Measurements from ENCODE around the gene FAM53A.

The FAM53A gene

GRCh38 chr4:1623821-1624518, 60.1 kb downstream of the FAM53A start:
- no peak for DNase-seq (ENCODE audit: low spot score)

- DNase-seq (ENCODE audit: low spot score), result no peak
Observed at GRCh38 chr4:1623400-1623799, 60.7 kb downstream of the FAM53A start.

GRCh38 chr4:1622956-1623355, 61.2 kb downstream of the FAM53A start:
- no peak for DNase-seq (ENCODE audit: low spot score)

GRCh38 chr4:1622238-1622637, 61.9 kb downstream of the FAM53A start:
- DNase-seq (ENCODE audit: low spot score), result no peak

GRCh38 chr4:1621526-1621925, 62.6 kb downstream of the FAM53A start:
- DNase-seq (ENCODE audit: low spot score), result no peak

- no peak for DNase-seq (ENCODE audit: low spot score)
Observed at GRCh38 chr4:1619151-1619672, 64.9 kb downstream of the FAM53A start.

- no peak for DNase-seq (ENCODE audit: low spot score)
Observed at GRCh38 chr4:1618438-1618837, 65.7 kb downstream of the FAM53A start.

- DNase-seq (ENCODE audit: low spot score), result no peak
Observed at GRCh38 chr4:1616557-1616930, 67.6 kb downstream of the FAM53A start.

GRCh38 chr4:1615786-1616556, 68.1 kb downstream of the FAM53A start:
- DNase-seq (ENCODE audit: low spot score), result no peak

GRCh38 chr4:1614854-1615595, 69.1 kb downstream of the FAM53A start:
- DNase-seq (ENCODE audit: low spot score), result no peak

- DNase-seq (ENCODE audit: low spot score), result no peak
Observed at GRCh38 chr4:1614502-1614853, 69.6 kb downstream of the FAM53A start.

- DNase-seq (ENCODE audit: low spot score), result no peak
Observed at GRCh38 chr4:1614049-1614448, 70.1 kb downstream of the FAM53A start.

- DNase-seq (ENCODE audit: low spot score), result no peak
Observed at GRCh38 chr4:1613099-1613495, 71.0 kb downstream of the FAM53A start.

GRCh38 chr4:1612278-1613098, 71.6 kb downstream of the FAM53A start:
- DNase-seq (ENCODE audit: low spot score), result no peak

- DNase-seq (ENCODE audit: low spot score), result no peak
Observed at GRCh38 chr4:1611501-1611870, 72.6 kb downstream of the FAM53A start.

- no peak for DNase-seq (ENCODE audit: low spot score)
Observed at GRCh38 chr4:1610791-1611500, 73.2 kb downstream of the FAM53A start.

GRCh38 chr4:1609901-1610790, 74.0 kb downstream of the FAM53A start:
- no peak for DNase-seq (ENCODE audit: low spot score)

GRCh38 chr4:1608821-1609500, 75.2 kb downstream of the FAM53A start:
- no peak for DNase-seq (ENCODE audit: low spot score)

- DNase-seq (ENCODE audit: low spot score), result no peak
Observed at GRCh38 chr4:1608196-1608820, 75.8 kb downstream of the FAM53A start.

All from COLO829 (cell line).